Fibroblast of lung (primary cell): Measurements from ENCODE around the gene USP8. TPM values are rescaled to one million over a fixed set of nuclear protein-coding genes. Genes with fewer than 3 reads are reported as not detected.

Experiments
- DNase-seq, 2 donors: peaks; one replicate each; pipeline versions ENCODE4 v3.0.0 to v3.0.0-alpha.2; 2010; ENCODE audit warnings: low read depth in 2 of 2
- H2AFZ ChIP-seq: 2 replicates; pipeline ENCODE4 v1.5.1; 2012; ENCODE audit warnings: low read length, control low read depth, inconsistent platforms
- H3K27ac ChIP-seq: 2 replicates; pipeline ENCODE4 v1.5.1; 2011; ENCODE audit warnings: low read length, control low read depth; ENCODE audit not compliant: insufficient read depth
- H3K27me3 ChIP-seq: 2 replicates; pipeline ENCODE4 v1.5.1; 2011; ENCODE audit warnings: mild to moderate bottlenecking, low read length; ENCODE audit not compliant: control insufficient read depth, insufficient read depth
- H3K36me3 ChIP-seq: 2 replicates; pipeline ENCODE4 v1.5.1; 2011; ENCODE audit warnings: low read length; ENCODE audit not compliant: control insufficient read depth, insufficient read depth
- H3K4me1 ChIP-seq: 2 replicates; pipeline ENCODE4 v1.5.1; 2011; ENCODE audit warnings: low read length; ENCODE audit not compliant: control insufficient read depth, insufficient read depth; ENCODE audit errors: extremely low read depth
- H3K4me2 ChIP-seq: 2 replicates; pipeline ENCODE4 v1.5.1; 2011; ENCODE audit warnings: low read length, control low read depth; ENCODE audit not compliant: insufficient read depth; ENCODE audit errors: extremely low read depth
- H3K4me3 ChIP-seq, 4 experiments: fragments of 200-600 bp in 1 of 4; sonication (generic) in 1 of 4; replicated peaks in 1 of 4; 2 replicates each; pipeline ENCODE4 v1.5.1; 2011 to 2016; ENCODE audit warnings: low read length in 4 of 4, low read depth in 3 of 4, mild to moderate bottlenecking in 3 of 4, control low read depth in 2 of 4, inconsistent platforms in 1 of 4, mixed read lengths in 1 of 4; ENCODE audit not compliant: insufficient read depth in 1 of 4; ENCODE audit errors: control extremely low read depth in 1 of 4
- H3K79me2 ChIP-seq: 2 replicates; pipeline ENCODE4 v1.5.1; 2012; ENCODE audit warnings: mild to moderate bottlenecking, low read length, inconsistent platforms; ENCODE audit not compliant: control insufficient read depth, insufficient read depth
- H3K9ac ChIP-seq: 2 replicates; pipeline ENCODE4 v1.5.1; 2011; ENCODE audit warnings: mild to moderate bottlenecking, low read length, control low read depth; ENCODE audit not compliant: insufficient read depth
- H3K9me3 ChIP-seq: 2 replicates; pipeline ENCODE4 v1.5.1; 2012; ENCODE audit warnings: low read depth, low read length; ENCODE audit not compliant: control insufficient read depth, insufficient read depth
- H4K20me1 ChIP-seq: 2 replicates; pipeline ENCODE4 v1.5.1; 2011; ENCODE audit warnings: low read length; ENCODE audit not compliant: control insufficient read depth, insufficient read depth; ENCODE audit errors: extremely low read depth
- CTCF ChIP-seq, 2 donors: IDR thresholded peaks in 1 of 2; conservative IDR thresholded peaks in 1 of 2; 1 replicate in 1 of 2; 2 replicates in 1 of 2; pipeline ENCODE4 v1.5.1; 2011 to 2012; ENCODE audit warnings: low read length in 2 of 2, control low read depth in 1 of 2, inconsistent platforms in 1 of 2, low read depth in 1 of 2, mild to moderate bottlenecking in 1 of 2
- EZH2 ChIP-seq: IDR thresholded peaks from 2 replicates; pipeline ENCODE4 v1.5.1; 2012; ENCODE audit warnings: low read length, control low read depth, mild to moderate bottlenecking; ENCODE audit errors: missing control alignments
- polyA plus RNA-seq, 2 donors: library from polyadenylated mRNA; depleted of rRNA in 1 of 2; stranded (reverse) in 1 of 2; unstranded in 1 of 2; fragments of >200 nt; gene quantifications; 2 replicates each; pipeline ENCODE4 v1.2.1, GENCODE V29; 2011 to 2012; ENCODE audit warnings: missing spikeins in 1 of 2
- total RNA-seq: library from RNA; depleted of rRNA; stranded (reverse); fragments of >200 nt; gene quantifications from 2 replicates; pipeline ENCODE4 v1.2.1, GENCODE V29; 2014

USP8 gene
- total and polyA plus RNA-seq, 2 donors (not counting 1 experiment from before 2014, with no cell fraction given): 52.2 to 58.5 TPM

- TF ChIP-seq EZH2 (no peak), CTCF (conservative IDR thresholded peaks at IDR 0.05 in 1 of 2, IDR thresholded peaks at IDR 0.05 in 1 of 2; ENCODE audit: low read depth in 1 of 2, low read length in 2 of 2) (no peak)
- no peak overlapping the region for H3K4me3 ChIP-seq
- no peaks in the 10 kb centered on the region for H3K36me3 ChIP-seq
- no peaks in the 10 kb centered on the region for H3K27me3 ChIP-seq
- H4K20me1 ChIP-seq: no peaks in the 10 kb centered on the region
- H3K4me2 ChIP-seq: no peak overlapping the region
- no peak overlapping the region for H2AFZ ChIP-seq
- no peaks in the 10 kb centered on the region for H3K9me3 ChIP-seq
- no peak overlapping the region for H3K9ac ChIP-seq
- H3K27ac ChIP-seq: no peak overlapping the region
- H3K4me1 ChIP-seq: no peaks in the 10 kb centered on the region
- no peak for DNase-seq
- H3K79me2 ChIP-seq: no peaks in the 10 kb centered on the region
These were observed 125.1 kb downstream of the USP8 start for GRCh38 chr15:50549326-50549725.

- H3K79me2 ChIP-seq: no peaks in the 10 kb centered on the region
- no peaks in the 10 kb centered on the region for H3K36me3 ChIP-seq
- no peak overlapping the region for H3K4me3 ChIP-seq
- no peaks in the 10 kb centered on the region for H3K9me3 ChIP-seq
- no peak for DNase-seq
- no peak overlapping the region for H3K4me2 ChIP-seq
- no peak overlapping the region for H3K27ac ChIP-seq
- no peaks in the 10 kb centered on the region for H3K27me3 ChIP-seq
- H2AFZ ChIP-seq: no peak overlapping the region
- H3K9ac ChIP-seq: no peak overlapping the region
- no peaks in the 10 kb centered on the region for H3K4me1 ChIP-seq
- TF ChIP-seq CTCF (conservative IDR thresholded peaks at IDR 0.05 in 1 of 2, IDR thresholded peaks at IDR 0.05 in 1 of 2; ENCODE audit: low read depth in 1 of 2, low read length in 2 of 2): no peak
- TF ChIP-seq EZH2: no peak
- H4K20me1 ChIP-seq: no peaks in the 10 kb centered on the region
These were observed 128.0 kb downstream of the USP8 start for GRCh38 chr15:50552238-50552637.

DNA sequence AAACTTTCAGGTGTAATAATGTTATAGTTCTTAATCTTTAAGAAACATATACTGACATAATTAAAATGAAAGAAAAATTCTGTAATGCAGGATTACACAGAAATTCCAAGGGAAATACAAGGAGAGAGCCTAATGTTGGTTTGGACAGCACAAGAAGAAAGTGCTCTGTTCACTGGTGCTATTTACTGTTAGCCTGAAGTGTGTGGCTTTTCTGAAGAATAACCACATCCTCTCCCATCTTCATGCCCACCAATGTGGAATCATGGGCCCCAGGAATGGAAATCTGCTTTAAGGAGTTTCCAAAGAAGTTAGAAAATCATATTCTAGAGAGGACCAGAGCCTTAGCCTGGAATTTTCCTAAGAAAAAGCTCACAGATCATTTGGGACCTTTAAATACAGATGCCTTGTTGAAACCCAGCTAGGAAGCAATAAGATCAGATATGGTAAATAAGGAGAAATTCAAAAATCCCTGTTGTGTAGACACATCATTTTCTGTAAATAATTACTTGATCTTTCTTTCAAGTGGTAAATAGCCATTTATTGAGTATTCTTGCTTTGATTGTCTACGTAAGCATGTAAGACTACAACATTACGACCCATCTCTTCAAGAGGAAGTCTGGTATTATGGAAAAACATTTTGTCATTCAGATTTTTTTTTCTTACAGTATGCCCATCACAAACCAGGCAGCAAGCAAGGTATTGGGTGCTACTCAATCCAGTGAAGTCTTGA, 132.6 kb downstream of the USP8 start:
- H3K9ac ChIP-seq: no peak overlapping the region
- no peaks in the 10 kb centered on the region for H3K9me3 ChIP-seq
- no peak for DNase-seq
- no peaks in the 10 kb centered on the region for H3K36me3 ChIP-seq
- no peak overlapping the region for H2AFZ ChIP-seq
- no peaks in the 10 kb centered on the region for H4K20me1 ChIP-seq
- H3K4me1 ChIP-seq: no peaks in the 10 kb centered on the region
- H3K27me3 ChIP-seq: no peaks in the 10 kb centered on the region
- no peak overlapping the region for H3K4me2 ChIP-seq
- no peak overlapping the region for H3K4me3 ChIP-seq
- no peak overlapping the region for H3K27ac ChIP-seq
- no peaks in the 10 kb centered on the region for H3K79me2 ChIP-seq
- no peak for TF ChIP-seq CTCF (conservative IDR thresholded peaks at IDR 0.05 in 1 of 2, IDR thresholded peaks at IDR 0.05 in 1 of 2; ENCODE audit: low read depth in 1 of 2, low read length in 2 of 2)
- no peak for TF ChIP-seq EZH2
